ENCODE results near the gene CPED1. TPM values are rescaled to one million over a fixed set of nuclear protein-coding genes. Genes with fewer than 3 reads are reported as not detected.

Gene CPED1
- total RNA-seq, 1 experiment from 2014 or later: 0.13 TPM

- Mint-ChIP-seq H3K9me3 (no peaks in the 10 kb centered on the region), H3K36me3 (ENCODE audit: insufficient read depth in 1 of 3, low read depth in 3 of 3) (no peaks in the 10 kb centered on the region), H3K27ac (peak overlapping the region in 1 of 3 experiments; percentile 55; a peak in 1 of 7 replicates), H3K27me3 (ENCODE audit: low read depth) (no peaks in the 10 kb centered on the region), H3K4me1 (no peaks in the 10 kb centered on the region), H3K4me3 (no peak overlapping the region)
- H2BK20ac ChIP-seq (ENCODE audit: low read depth, low read length, poor library complexity, severe bottlenecking): no peak overlapping the region
- no peak overlapping the region for H4K5ac ChIP-seq (ENCODE audit: insufficient read length, low read depth, low read length)
- H3K4ac ChIP-seq (ENCODE audit: low read depth, low read length): no peak overlapping the region
- H3K79me2 ChIP-seq (ENCODE audit: insufficient read depth, low read length): no peaks in the 10 kb centered on the region
- H2BK12ac ChIP-seq (ENCODE audit: insufficient read length, low read depth, low read length): no peak overlapping the region
- no peaks in the 10 kb centered on the region for H3K23me2 ChIP-seq (ENCODE audit: insufficient read length, low read depth, low read length, poor library complexity, severe bottlenecking)
- no peak for DNase-seq
- no peak overlapping the region for H4K91ac ChIP-seq (ENCODE audit: insufficient read length, low read depth, low read length)
- no peak overlapping the region for H3K23ac ChIP-seq (ENCODE audit: insufficient read length, low read depth, low read length)
- no peak overlapping the region for H3K18ac ChIP-seq (ENCODE audit: insufficient read length, low read depth, low read length)
- H4K20me1 ChIP-seq (ENCODE audit: control insufficient read depth, insufficient read depth, insufficient read length): no peaks in the 10 kb centered on the region
- no peak overlapping the region for H3K27ac ChIP-seq (ENCODE audit: insufficient read length, low read depth, low read length)
- no peak overlapping the region for H2AK5ac ChIP-seq (ENCODE audit: insufficient read length, low read length)
- no peaks in the 10 kb centered on the region for H3K9me3 ChIP-seq (ENCODE audit: control insufficient read depth, low read depth, low read length)
- no peaks in the 10 kb centered on the region for H3K79me1 ChIP-seq (ENCODE audit: insufficient read depth, low read depth, low read length, poor library complexity, severe bottlenecking)
- no peak for TF ChIP-seq CTCF (conservative IDR thresholded peaks at IDR 0.05)
- H2BK5ac ChIP-seq (ENCODE audit: insufficient read length, low read length): no peak overlapping the region
- no peaks in the 10 kb centered on the region for H3K27me3 ChIP-seq (ENCODE audit: insufficient read depth, low read length)
- H2BK120ac ChIP-seq (ENCODE audit: low read depth, low read length, poor library complexity, severe bottlenecking): no peak overlapping the region
- H4K8ac ChIP-seq (replicated peaks; ENCODE audit: insufficient read length, low read depth, low read length): no peak overlapping the region
- H3K4me2 ChIP-seq (ENCODE audit: insufficient read depth, insufficient read length, low read length): no peak overlapping the region
- no peak overlapping the region for H3K56ac ChIP-seq (ENCODE audit: insufficient read length, low read depth, low read length)
- H2AFZ ChIP-seq (ENCODE audit: low read length): no peak overlapping the region
- no peaks in the 10 kb centered on the region for H3K4me1 ChIP-seq (ENCODE audit: insufficient read depth, low read length)
- H3K9ac ChIP-seq (ENCODE audit: extremely low read depth, insufficient read length, low read length): no peak overlapping the region
- H2BK15ac ChIP-seq (ENCODE audit: low read depth, low read length): no peak overlapping the region
- WGBS (ENCODE audit: extremely low coverage, insufficient read length, low lambda C conversion rate): no CpG with 5 or more reads among the region's 4 CpGs
- H3K14ac ChIP-seq (ENCODE audit: insufficient read depth, low read length): no peak overlapping the region
- no peak overlapping the region for H3T11ph ChIP-seq (ENCODE audit: low read length)
Observed at GRCh38 chr7:121083138-121083789, 94.8 kb downstream of the CPED1 start.

Measured in H9 (cell line).